B cell (primary cell): Measurements from ENCODE around the gene NLGN4Y. TPM values are rescaled to one million over a fixed set of nuclear protein-coding genes. Genes with fewer than 3 reads are reported as not detected.

Source experiments
- ATAC-seq: fragments of 200-7000 bp; cut with Tn5 transposase; one replicate; pipeline ENCODE4 v1.10.0; 2021; ENCODE audit warnings: low read depth, mild to moderate bottlenecking, moderate number of reproducible peaks, moderate library complexity
- CTCF ChIA-PET: fragments of 350-600 bp; sonication (Branson Sonifier 250); formaldehyde crosslinking; loops from one replicate; lab custom pipeline; 2021; ENCODE audit warnings: antibody characterized with exemption, inconsistent platforms; lab: Charles Lee
- POLR2A ChIA-PET: fragments of 350-600 bp; sonication (Branson Sonifier 250); formaldehyde crosslinking; loops from one replicate; lab custom pipeline; 2021; ENCODE audit warnings: antibody characterized with exemption; lab: Charles Lee
- DNase-seq: peaks from one replicate; pipeline ENCODE4 v3.0.0; 2013
- H2AFZ ChIP-seq: 2 replicates; pipeline ENCODE4 v1.6.1; 2012; ENCODE audit warnings: mild to moderate bottlenecking, low read depth, low read length; ENCODE audit not compliant: insufficient read depth, poor library complexity, severe bottlenecking
- H3K27ac ChIP-seq, 2 donors: 1 replicate in 1 of 2; 2 replicates in 1 of 2; pipeline ENCODE4 v1.5.1; 2012 to 2013; ENCODE audit warnings: low read length in 2 of 2, mild to moderate bottlenecking in 2 of 2, moderate library complexity in 1 of 2
- H3K27me3 ChIP-seq, 4 experiments: fragments of 200-600 bp in 1 of 4; sonication (generic) in 1 of 4; replicated peaks in 1 of 4; 1 replicate in 2 of 4; 2 replicates in 2 of 4; pipeline versions ENCODE4 v1.6.1 to v1.7.0; 2013 to 2016; ENCODE audit warnings: low read length in 3 of 4, mild to moderate bottlenecking in 2 of 4, mixed read lengths in 1 of 4, moderate library complexity in 1 of 4; ENCODE audit not compliant: insufficient read depth in 4 of 4, control insufficient read depth in 3 of 4; ENCODE audit errors: control extremely low read depth in 1 of 4
- H3K36me3 ChIP-seq, 2 experiments: replicated peaks in 1 of 2; 1 replicate in 1 of 2; 2 replicates in 1 of 2; pipeline versions ENCODE4 v1.6.1 to v1.7.1; 2013; ENCODE audit warnings: low read length in 1 of 2; ENCODE audit not compliant: insufficient read depth in 2 of 2, control insufficient read depth in 1 of 2; ENCODE audit errors: control extremely low read depth in 1 of 2, extremely low read depth in 1 of 2
- H3K4me1 ChIP-seq, 2 donors: fragments of 200-600 bp in 1 of 2; sonication (generic) in 1 of 2; 1 replicate in 1 of 2; 2 replicates in 1 of 2; pipeline versions ENCODE4 v1.5.1 to v1.6.1; 2013 to 2017; ENCODE audit warnings: low read length in 2 of 2; ENCODE audit not compliant: control insufficient read depth in 2 of 2, insufficient read depth in 2 of 2
- H3K4me2 ChIP-seq: replicated peaks from 2 replicates; pipeline ENCODE3; 2012; ENCODE audit warnings: mild to moderate bottlenecking, low read depth, low read length; ENCODE audit not compliant: poor library complexity, severe bottlenecking
- H3K4me3 ChIP-seq, 5 experiments: fragments of 200-600 bp in 1 of 5; sonication (generic) in 1 of 5; 1 replicate in 3 of 5; 2 replicates in 2 of 5; pipeline versions ENCODE4 v1.5.1 to v1.7.0; 2011 to 2016; ENCODE audit warnings: low read length in 4 of 5, mild to moderate bottlenecking in 4 of 5, low read depth in 2 of 5, control low read depth in 1 of 5, moderate library complexity in 1 of 5; ENCODE audit not compliant: insufficient read depth in 1 of 5; ENCODE audit errors: control extremely low read depth in 1 of 5, extremely low read depth in 1 of 5
- H3K79me2 ChIP-seq: fragments of 200-600 bp; sonication (generic); one replicate; pipeline ENCODE4 v1.6.0; 2016; ENCODE audit warnings: low read length; ENCODE audit not compliant: control insufficient read depth, insufficient read depth
- H3K9ac ChIP-seq: fragments of 200-600 bp; sonication (generic); 2 replicates; pipeline ENCODE4 v1.6.1; 2017; ENCODE audit warnings: mild to moderate bottlenecking, low read length, moderate library complexity
- H3K9me3 ChIP-seq, 3 donors: one replicate each; pipeline versions ENCODE4 v1.6.1 to v1.7.1; 2013; ENCODE audit warnings: low read length in 2 of 3; ENCODE audit not compliant: control insufficient read depth in 2 of 3, insufficient read depth in 1 of 3; ENCODE audit errors: control extremely low read depth in 1 of 3
- H4K20me1 ChIP-seq: 2 replicates; pipeline ENCODE4 v1.6.0; 2012; ENCODE audit warnings: mild to moderate bottlenecking, low read length; ENCODE audit not compliant: insufficient read depth, control insufficient read depth, poor library complexity, severe bottlenecking
- H3K27ac Mint-ChIP-seq: one replicate; pipeline ENCODE4 v1.8.0; 2021; ENCODE audit warnings: mixed read lengths
- H3K27me3 Mint-ChIP-seq: one replicate; pipeline ENCODE4 v1.8.0; 2021; ENCODE audit warnings: mixed read lengths
- H3K4me1 Mint-ChIP-seq: one replicate; pipeline ENCODE4 v1.8.0; 2021; ENCODE audit warnings: mixed read lengths
- H3K4me3 Mint-ChIP-seq: one replicate; pipeline ENCODE4 v1.8.0; 2021; ENCODE audit warnings: mixed read lengths
- H3K9me3 Mint-ChIP-seq: one replicate; pipeline ENCODE4 v1.8.0; 2022; ENCODE audit warnings: mixed read lengths; ENCODE audit not compliant: insufficient read depth
- CTCF ChIP-seq: fragments of 200-600 bp; IDR thresholded peaks from one replicate; pipeline ENCODE4 v1.8.0; 2022; ENCODE audit warnings: antibody characterized with exemption, mild to moderate bottlenecking
- EZH2 ChIP-seq: IDR thresholded peaks from 2 replicates; pipeline ENCODE4 v1.6.1; 2012; ENCODE audit warnings: borderline replicate concordance, low read depth, mild to moderate bottlenecking, moderate library complexity, low read length; ENCODE audit not compliant: insufficient read depth, poor library complexity, severe bottlenecking
- WGBS: methylation state at CpG from one replicate; pipeline ENCODE4 v1.1.5; 2013; ENCODE audit warnings: missing lambda C conversion rate; ENCODE audit not compliant: insufficient coverage; 5-methylcytosine and 5-hydroxymethylcytosine counted together
- intact Hi-C: fragments of 100-400 bp; cut with micrococcal nuclease; formaldehyde crosslinking; loops from one replicate; pipeline ENCODE4 v1.10.0; 2022
- polyA plus RNA-seq: library from polyadenylated mRNA; depleted of rRNA; stranded (reverse); fragments of >200 nt; gene quantifications from 2 replicates; pipeline ENCODE4 v1.2.3, GENCODE V29; 2012
- total RNA-seq, 2 donors: library from RNA; stranded (reverse); fragments of 120-200 nt in 1 of 2; gene quantifications; 1 replicate in 1 of 2; 2 replicates in 1 of 2; pipeline versions ENCODE4 v1.2.3 to v1.2.4, GENCODE V29; 2013 to 2022

Gene NLGN4Y
- total and polyA plus RNA-seq, 2 donors (not counting 1 experiment from before 2014, with no cell fraction given) = 1.9 TPM; not detected in 1

DNA sequence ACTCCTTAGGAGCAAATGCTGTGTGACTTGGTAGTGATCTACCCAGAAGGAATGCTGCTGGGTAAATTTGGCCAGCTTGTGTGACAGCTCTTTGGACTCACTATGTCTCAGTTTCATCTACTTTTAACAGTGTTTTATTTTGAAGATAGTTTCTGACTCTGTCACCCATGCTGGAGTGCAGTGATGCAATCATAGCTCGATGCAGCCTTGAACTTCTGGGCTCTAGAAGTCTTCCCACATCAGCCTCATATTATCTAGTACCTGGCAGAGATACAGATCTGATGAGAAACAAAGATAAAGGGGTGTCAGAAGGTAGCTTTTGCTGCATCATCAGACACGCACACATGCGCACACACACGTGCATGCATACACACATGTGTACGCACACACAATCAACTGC is 19.2 kb downstream of the NLGN4Y start:
- no peaks in the 10 kb centered on the region for H3K9me3 ChIP-seq
- H3K79me2 ChIP-seq = no peaks in the 10 kb centered on the region
- H3K4me2 ChIP-seq = no peak overlapping the region
- TF ChIP-seq CTCF (no peak), EZH2 (no peak)
- no peak overlapping the region for H3K27ac ChIP-seq
- ChIA-PET POLR2A (interaction anchor here (0.6 kb wide), 1 partner anchor 94 kb away, joined by 3 read pairs; no protein-coding TSS in a partner anchor), CTCF (no interaction called here)
- no peak overlapping the region for H3K4me3 ChIP-seq
- no peaks in the 10 kb centered on the region for H4K20me1 ChIP-seq
- Mint-ChIP-seq H3K27me3 (no peaks in the 10 kb centered on the region), H3K27ac (no peak overlapping the region), H3K4me3 (no peak overlapping the region), H3K4me1 (no peaks in the 10 kb centered on the region), H3K9me3 (no peaks in the 10 kb centered on the region)
- DNase-seq = no peak
- no peaks in the 10 kb centered on the region for H3K4me1 ChIP-seq
- no peak for ATAC-seq
- intact Hi-C loops = no loop called here
- H3K27me3 ChIP-seq = no peaks in the 10 kb centered on the region
- H3K36me3 ChIP-seq = no peaks in the 10 kb centered on the region
- H2AFZ ChIP-seq = no peak overlapping the region
- WGBS = no CpG with 5 or more reads among the region's 5 CpGs
- no peak overlapping the region for H3K9ac ChIP-seq

- no peaks in the 10 kb centered on the region for H3K4me1 Mint-ChIP-seq
- H3K27ac ChIP-seq = no peak overlapping the region
- H3K27ac Mint-ChIP-seq = no peak overlapping the region
- 85% methylated on average over 3 of the region's 3 CpGs for WGBS
- no peaks in the 10 kb centered on the region for H3K27me3 ChIP-seq
- H3K4me3 Mint-ChIP-seq = no peak overlapping the region
- no peak overlapping the region for H3K4me3 ChIP-seq
- no peak overlapping the region for H2AFZ ChIP-seq
- H3K36me3 ChIP-seq = no peaks in the 10 kb centered on the region
- ATAC-seq (no peak), DNase-seq (no peak)
- no peaks in the 10 kb centered on the region for H3K9me3 Mint-ChIP-seq
- peaks cover 0 to 2% (median 0%) of the 10 kb centered on the region in 3 donors for H3K9me3 ChIP-seq
- no peaks in the 10 kb centered on the region for H4K20me1 ChIP-seq
- CTCF ChIA-PET = no interaction called here
- H3K27me3 Mint-ChIP-seq = no peaks in the 10 kb centered on the region
- no peak overlapping the region for H3K4me2 ChIP-seq
- POLR2A ChIA-PET = no interaction called here
- no peaks in the 10 kb centered on the region for H3K4me1 ChIP-seq
- no peak for TF ChIP-seq EZH2
- TF ChIP-seq CTCF = no peak
- intact Hi-C loops = no loop called here
- no peak overlapping the region for H3K9ac ChIP-seq
- no peaks in the 10 kb centered on the region for H3K79me2 ChIP-seq
Measured at GRCh38 chrY:14581294-14581693, 57.0 kb downstream of the NLGN4Y start.
